Measurements from ENCODE around the gene RBM19. TPM values are rescaled to one million over a fixed set of nuclear protein-coding genes. Genes with fewer than 3 reads are reported as not detected.

Gene RBM19
- total and polyA plus RNA-seq, 2 donors (not counting 3 experiments of a cell fraction or from before 2014, with no cell fraction given): 13.2 to 34.4 TPM

GRCh38 chr12:113819495-113819894 is 146.6 kb downstream of the RBM19 start:
- ChIA-PET POLR2A (no interaction called here), CTCF (interaction anchor here (2.7 kb wide), 1 partner anchor 9 kb away, joined by 6 read pairs; no protein-coding TSS in a partner anchor)
- H3K4me3 ChIP-seq (replicated peaks in 1 of 3; ENCODE audit: insufficient read depth in 1 of 3, low read depth in 1 of 3, low read length in 3 of 3): no peak overlapping the region
- H3K79me2 ChIP-seq (ENCODE audit: control insufficient read depth, insufficient read depth, low read length): no peaks in the 10 kb centered on the region
- peaks cover 0 to 3% of the 10 kb centered on the region in 2 experiments for H3K36me3 ChIP-seq (ENCODE audit: control insufficient read depth in 2 of 2, extremely low read depth in 1 of 2, insufficient read depth in 2 of 2, low read length in 2 of 2)
- no peaks in the 10 kb centered on the region for H3K4me1 ChIP-seq (ENCODE audit: control insufficient read depth, extremely low read depth, insufficient read depth, low read length)
- no peaks in the 10 kb centered on the region for H3K27me3 ChIP-seq (ENCODE audit: control insufficient read depth in 2 of 2, insufficient read depth in 2 of 2, low read length in 2 of 2)
- intact Hi-C loops (cut with micrococcal nuclease) (no loop called here), dilution Hi-C loops (cut with MboI; ENCODE audit: extremely low pct_ligation_motif_present, low sequenced_read_pairs) (no loop called here)
- no peaks in the 10 kb centered on the region for H3K9me3 ChIP-seq (replicated peaks; ENCODE audit: control insufficient read depth, insufficient read depth, low read length)
- FAIRE-seq (no peak), DNase-seq (ENCODE audit: low read depth, low spot score) (no peak)
- no peak overlapping the region for H3K4me2 ChIP-seq (ENCODE audit: insufficient read depth, low read length)
- no TSS peak for BruUV-seq (replicated peaks)
- no peak overlapping the region for H3K27ac ChIP-seq (ENCODE audit: insufficient read depth, low read depth, low read length)
- H2AFZ ChIP-seq (ENCODE audit: low read depth, low read length): no peak overlapping the region
- no peaks in the 10 kb centered on the region for H4K20me1 ChIP-seq (replicated peaks; ENCODE audit: control insufficient read depth, extremely low read depth, insufficient read depth, low read length)
- H3K9me1 ChIP-seq (replicated peaks; ENCODE audit: control insufficient read depth, extremely low read depth, insufficient read depth, low read length): no peaks in the 10 kb centered on the region
- TF ChIP-seq GATA2 (IDR thresholded peaks at IDR 0.05; ENCODE audit: insufficient read depth, insufficient read length, low read depth, low read length) (no peak), EZH2 (IDR thresholded peaks at IDR 0.05; ENCODE audit: borderline replicate concordance, low read depth, low read length, severe bottlenecking) (no peak), JUN (IDR thresholded peaks at IDR 0.05; ENCODE audit: borderline replicate concordance, insufficient read depth, insufficient read length, low read depth) (no peak), POLR2AphosphoS5 (IDR thresholded peaks at IDR 0.05; ENCODE audit: insufficient read depth, low read depth, low read length) (no peak), FOS (IDR thresholded peaks at IDR 0.05; ENCODE audit: borderline replicate concordance, insufficient read depth, low read length) (no peak), POLR2A (IDR thresholded peaks at IDR 0.05; ENCODE audit: low read depth, low read length) (no peak), MYC (IDR thresholded peaks at IDR 0.05; ENCODE audit: low read depth, low read length) (no peak)
- TF ChIP-seq, protein P1, sequence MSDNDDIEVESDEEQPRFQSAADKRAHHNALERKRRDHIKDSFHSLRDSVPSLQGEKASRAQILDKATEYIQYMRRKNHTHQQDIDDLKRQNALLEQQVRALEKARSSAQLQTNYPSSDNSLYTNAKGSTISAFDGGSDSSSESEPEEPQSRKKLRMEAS (IDR thresholded peaks at IDR 0.05; ENCODE audit: insufficient read depth, insufficient read length): no peak
- TF ChIP-seq, protein P2, sequence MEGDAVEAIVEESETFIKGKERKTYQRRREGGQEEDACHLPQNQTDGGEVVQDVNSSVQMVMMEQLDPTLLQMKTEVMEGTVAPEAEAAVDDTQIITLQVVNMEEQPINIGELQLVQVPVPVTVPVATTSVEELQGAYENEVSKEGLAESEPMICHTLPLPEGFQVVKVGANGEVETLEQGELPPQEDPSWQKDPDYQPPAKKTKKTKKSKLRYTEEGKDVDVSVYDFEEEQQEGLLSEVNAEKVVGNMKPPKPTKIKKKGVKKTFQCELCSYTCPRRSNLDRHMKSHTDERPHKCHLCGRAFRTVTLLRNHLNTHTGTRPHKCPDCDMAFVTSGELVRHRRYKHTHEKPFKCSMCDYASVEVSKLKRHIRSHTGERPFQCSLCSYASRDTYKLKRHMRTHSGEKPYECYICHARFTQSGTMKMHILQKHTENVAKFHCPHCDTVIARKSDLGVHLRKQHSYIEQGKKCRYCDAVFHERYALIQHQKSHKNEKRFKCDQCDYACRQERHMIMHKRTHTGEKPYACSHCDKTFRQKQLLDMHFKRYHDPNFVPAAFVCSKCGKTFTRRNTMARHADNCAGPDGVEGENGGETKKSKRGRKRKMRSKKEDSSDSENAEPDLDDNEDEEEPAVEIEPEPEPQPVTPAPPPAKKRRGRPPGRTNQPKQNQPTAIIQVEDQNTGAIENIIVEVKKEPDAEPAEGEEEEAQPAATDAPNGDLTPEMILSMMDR (IDR thresholded peaks at IDR 0.05; ENCODE audit: extremely low read depth in 1 of 2, insufficient read depth in 1 of 2, low read depth in 1 of 2, low read length in 2 of 2): no peak
- H3K9ac ChIP-seq (replicated peaks; ENCODE audit: extremely low read depth, insufficient read depth, low read length): no peak overlapping the region

Data from endothelial cell of umbilical vein (primary cell).